Stomach (tissue), 9 donors: Measurements from ENCODE around the gene FMC1. TPM values are rescaled to one million over a fixed set of nuclear protein-coding genes. Genes with fewer than 3 reads are reported as not detected.

ENCODE experiments used
- DNase-seq, 2 donors: peaks; one replicate each; pipeline versions ENCODE4 v3.0.0 to v3.0.0-alpha.2; 2013 to 2019
- H3K27ac ChIP-seq, 5 donors: fragments of 200-600 bp in 4 of 5; sonication (generic) in 4 of 5; one replicate each; pipeline ENCODE4 v1.5.1; 2013 to 2019; ENCODE audit warnings: mild to moderate bottlenecking in 1 of 5, moderate library complexity in 1 of 5
- H3K27me3 ChIP-seq, 3 donors: fragments of 200-600 bp; sonication (generic); one replicate each; pipeline ENCODE4 v1.5.1; 2017 to 2019; ENCODE audit warnings: mixed run types in 1 of 3
- H3K36me3 ChIP-seq, 4 donors: fragments of 200-600 bp; sonication (generic); 1 replicate in 3 of 4; 2 replicates in 1 of 4; pipeline ENCODE4 v1.5.1; 2016 to 2019
- H3K4me1 ChIP-seq, 4 donors: fragments of 200-600 bp; sonication (generic); one replicate each; pipeline ENCODE4 v1.5.1; 2016 to 2019
- H3K4me3 ChIP-seq, 4 donors: fragments of 200-600 bp; sonication (generic) in 3 of 4; one replicate each; pipeline ENCODE4 v1.5.1; 2016 to 2019; ENCODE audit warnings: mild to moderate bottlenecking in 1 of 4
- H3K9me3 ChIP-seq, 4 donors: fragments of 200-600 bp; sonication (generic); one replicate each; pipeline ENCODE4 v1.5.1; 2016 to 2019
- EP300 ChIP-seq: sonication (generic); formaldehyde crosslinking; IDR thresholded peaks from one replicate; pipeline ENCODE4 v1.6.1; 2017; ENCODE audit warnings: antibody characterized with exemption
- POLR2A ChIP-seq, 4 donors: fragments of 450-650 bp; IDR thresholded peaks; one replicate each; pipeline ENCODE4 v1.6.1; 2016; ENCODE audit warnings: antibody characterized with exemption in 4 of 4, control low read depth in 2 of 4, mild to moderate bottlenecking in 1 of 4, moderate library complexity in 1 of 4
- POLR2AphosphoS5 ChIP-seq, 3 donors: sonication (generic); formaldehyde crosslinking; IDR thresholded peaks; one replicate each; pipeline ENCODE4 v1.6.1; 2016; ENCODE audit warnings: antibody characterized with exemption in 3 of 3
- WGBS, 5 donors: extraction: QIAGEN DNeasy Blood & Tissue Kit in 3 of 5; methylation state at CpG; one replicate each; pipeline versions ENCODE4 v1.1.5 to v1.1.7; 2013 to 2018; 5-methylcytosine and 5-hydroxymethylcytosine counted together
- intact Hi-C: fragments of 100-400 bp; cut with DNase I; formaldehyde crosslinking; loops from one replicate; pipeline ENCODE4 v1.15.1; 2023; ENCODE audit warnings: low total_unique reads
- polyA plus RNA-seq, 3 donors: library from polyadenylated mRNA; stranded (reverse); fragments of 200-250 nt; gene quantifications; one replicate each; pipeline ENCODE4 v1.2.3, GENCODE V29; 2013
- total RNA-seq, 5 donors: library from RNA; depleted of rRNA; stranded (reverse); fragments of >200 nt; gene quantifications; one replicate each; pipeline versions ENCODE4 v1.1.0 to v1.2.3, GENCODE V29; 2014 to 2016
- TF ChIP-seq, protein P1 (sequence below), 7 experiments: fragments of 450-650 bp in 4 of 7; fragments of 200-600 bp in 3 of 7; sonication (generic) in 3 of 7; IDR thresholded peaks; one replicate each; pipeline ENCODE4 v1.5.1; 2016 to 2019; ENCODE audit warnings: antibody characterized with exemption in 7 of 7, control low read depth in 2 of 7, mild to moderate bottlenecking in 1 of 7
- donor health status: healthy with polysubstance abuse.
- donor health status: Bipolar disorder and iron deficiency.
- donor health status: healthy.

FMC1 gene
- total and polyA plus RNA-seq, 8 donors, result 6.2 to 42.6 (median 13.6) TPM; not detected in 1

- Histone ChIP-seq H3K4me3 (peak overlapping the region; percentile 57 to 95 (median 72)), H3K27ac (peak overlapping the region; percentile 97 to 100 (median 100)), H3K9me3 (no peaks in the 10 kb centered on the region), H3K36me3 (peaks cover 0 to 6% (median 5%) of the 10 kb centered on the region in 4 donors), H3K4me1 (peaks cover 8 to 22% (median 14%) of the 10 kb centered on the region in 4 donors), H3K27me3 (no peaks in the 10 kb centered on the region)
- intact Hi-C loops, result no loop called here
- no peak for DNase-seq
- WGBS, 5 donors, result 0 to 1% (median 0%) methylated on average over 9 of the region's 9 CpGs
- no peak for TF ChIP-seq EP300
- no peak for TF ChIP-seq POLR2A (IDR thresholded peaks at IDR 0.05)
- TF ChIP-seq, protein P1, sequence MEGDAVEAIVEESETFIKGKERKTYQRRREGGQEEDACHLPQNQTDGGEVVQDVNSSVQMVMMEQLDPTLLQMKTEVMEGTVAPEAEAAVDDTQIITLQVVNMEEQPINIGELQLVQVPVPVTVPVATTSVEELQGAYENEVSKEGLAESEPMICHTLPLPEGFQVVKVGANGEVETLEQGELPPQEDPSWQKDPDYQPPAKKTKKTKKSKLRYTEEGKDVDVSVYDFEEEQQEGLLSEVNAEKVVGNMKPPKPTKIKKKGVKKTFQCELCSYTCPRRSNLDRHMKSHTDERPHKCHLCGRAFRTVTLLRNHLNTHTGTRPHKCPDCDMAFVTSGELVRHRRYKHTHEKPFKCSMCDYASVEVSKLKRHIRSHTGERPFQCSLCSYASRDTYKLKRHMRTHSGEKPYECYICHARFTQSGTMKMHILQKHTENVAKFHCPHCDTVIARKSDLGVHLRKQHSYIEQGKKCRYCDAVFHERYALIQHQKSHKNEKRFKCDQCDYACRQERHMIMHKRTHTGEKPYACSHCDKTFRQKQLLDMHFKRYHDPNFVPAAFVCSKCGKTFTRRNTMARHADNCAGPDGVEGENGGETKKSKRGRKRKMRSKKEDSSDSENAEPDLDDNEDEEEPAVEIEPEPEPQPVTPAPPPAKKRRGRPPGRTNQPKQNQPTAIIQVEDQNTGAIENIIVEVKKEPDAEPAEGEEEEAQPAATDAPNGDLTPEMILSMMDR (IDR thresholded peaks at IDR 0.05), result no peak
These were observed 404 bp upstream of the FMC1 start for GRCh38 chr7:139340808-139341057.

- DNase-seq, result no peak
- Histone ChIP-seq H3K27ac (peak overlapping the region; percentile 97 to 100 (median 100)), H3K4me3 (peak overlapping the region; percentile 57 to 95 (median 72)), H3K4me1 (peaks cover 8 to 22% (median 14%) of the 10 kb centered on the region in 4 donors), H3K27me3 (no peaks in the 10 kb centered on the region), H3K36me3 (peaks cover 0 to 17% (median 16%) of the 10 kb centered on the region in 4 donors), H3K9me3 (no peaks in the 10 kb centered on the region)
- no peak for TF ChIP-seq EP300
- peak in 2 of 3 donors; percentile 80 to 92 for TF ChIP-seq POLR2AphosphoS5 (IDR thresholded peaks at IDR 0.05)
- peak in 1 of 4 donors; percentile 8 for TF ChIP-seq POLR2A (IDR thresholded peaks at IDR 0.05)
- TF ChIP-seq, protein P1 (IDR thresholded peaks at IDR 0.05), result no peak
- intact Hi-C loops, result no loop called here
- WGBS, 5 donors, result 0 to 1% (median 0%) methylated on average over 9 of the region's 9 CpGs
These were observed 664 bp downstream of the FMC1 start for GRCh38 chr7:139341776-139342226.

GRCh38 chr7:139345042-139345441 lies 3.9 kb downstream of the FMC1 start:
- H3K27me3 ChIP-seq, result no peaks in the 10 kb centered on the region
- DNase-seq, result no peak
- H3K27ac ChIP-seq, result no peak overlapping the region
- H3K4me3 ChIP-seq, result no peak overlapping the region
- peaks cover 0 to 48% (median 42%) of the 10 kb centered on the region in 4 donors for H3K36me3 ChIP-seq
- TF ChIP-seq, protein P1 (IDR thresholded peaks at IDR 0.05), result no peak
- no peak for TF ChIP-seq EP300
- no peak for TF ChIP-seq POLR2AphosphoS5 (IDR thresholded peaks at IDR 0.05)
- no peak for TF ChIP-seq POLR2A (IDR thresholded peaks at IDR 0.05)
- intact Hi-C loops, result no loop called here
- WGBS, 5 donors, result 89 to 100% (median 94%) methylated on average over 1 of the region's 1 CpG
- H3K4me1 ChIP-seq, result peaks cover 8 to 22% (median 14%) of the 10 kb centered on the region in 4 donors
- no peaks in the 10 kb centered on the region for H3K9me3 ChIP-seq

DNA sequence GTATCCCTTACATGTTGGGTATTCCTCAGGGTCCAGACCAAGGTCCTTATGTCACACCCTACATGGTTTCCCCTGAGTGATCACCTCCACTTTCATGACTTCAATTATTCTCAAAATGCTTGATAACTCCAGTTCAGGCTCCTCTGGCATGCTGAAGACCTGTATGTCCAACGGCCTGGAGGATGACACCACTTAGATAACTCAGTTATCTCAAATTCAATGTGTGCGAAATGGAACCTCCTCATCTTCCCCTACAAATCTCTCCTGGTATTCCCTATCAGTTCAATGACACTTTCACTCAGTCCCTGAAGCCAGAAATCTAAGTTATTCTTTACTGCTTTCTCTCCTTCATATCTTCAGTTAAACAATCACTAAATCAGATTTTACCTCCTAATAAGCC lies 9.9 kb downstream of the FMC1 start:
- Histone ChIP-seq H3K27ac (no peak overlapping the region), H3K9me3 (no peaks in the 10 kb centered on the region), H3K36me3 (peaks cover 0 to 55% (median 50%) of the 10 kb centered on the region in 4 donors), H3K27me3 (no peaks in the 10 kb centered on the region), H3K4me1 (no peaks in the 10 kb centered on the region), H3K4me3 (no peak overlapping the region)
- intact Hi-C loops, result no loop called here
- WGBS, 5 donors, result 93 to 96% (median 94%) methylated on average over 2 of the region's 2 CpGs
- TF ChIP-seq POLR2A (IDR thresholded peaks at IDR 0.05) (no peak), EP300 (no peak), POLR2AphosphoS5 (IDR thresholded peaks at IDR 0.05) (no peak)
- TF ChIP-seq, protein P1 (IDR thresholded peaks at IDR 0.05), result no peak
- no peak for DNase-seq
